Measurements from ENCODE around the gene SLC12A7. TPM values are rescaled to one million over a fixed set of nuclear protein-coding genes. Genes with fewer than 3 reads are reported as not detected.

Gene SLC12A7
- total and polyA plus RNA-seq, 9 of the 15 experiments (the other 6 are each of a cell fraction or from before 2014, with no cell fraction given) = 0.01 to 3.1 (median 0.56) TPM

DNA sequence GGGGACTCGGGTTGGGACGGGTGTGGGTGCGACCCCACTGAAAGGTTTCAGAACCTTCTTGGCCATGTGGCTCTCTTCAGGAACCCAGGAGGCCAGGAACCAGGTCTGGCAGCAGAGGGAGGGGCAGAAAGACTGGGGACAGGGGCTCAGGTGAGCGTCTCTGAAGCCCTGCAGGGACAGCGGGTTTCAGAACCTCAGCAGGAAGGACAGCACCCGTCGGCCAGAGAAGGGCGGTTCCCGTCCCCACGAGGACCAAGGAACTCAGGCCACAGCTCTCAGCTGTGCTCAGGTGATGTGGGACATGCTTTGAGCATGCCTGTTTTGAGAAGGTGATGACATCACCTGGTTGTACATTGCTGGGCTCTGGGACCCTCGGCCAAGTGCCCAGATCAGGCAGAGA is 25.7 kb downstream of the SLC12A7 start:
- Histone ChIP-seq H3K4me2 (ENCODE audit: insufficient read depth, low read length) (no peak overlapping the region), H4K20me1 (replicated peaks; ENCODE audit: control insufficient read depth, insufficient read depth, low read length) (peaks cover 2% of the 10 kb centered on the region; the same call in 1 of the 2 replicates), H3K27ac (ENCODE audit: extremely low read depth, low read depth, low read length) (no peak overlapping the region), H3K9ac (ENCODE audit: insufficient read depth in 1 of 2, low read depth in 2 of 2, low read length in 2 of 2) (no peak overlapping the region), H3K36me3 (ENCODE audit: control insufficient read depth, insufficient read depth, low read length) (no peaks in the 10 kb centered on the region), H3K27me3 (ENCODE audit: control insufficient read depth in 2 of 2, insufficient read depth in 2 of 2, low read length in 2 of 2) (peaks cover 3 to 83% of the 10 kb centered on the region in 2 experiments; a peak in 3 of 5 replicates), H3K4me1 (replicated peaks in 1 of 2; ENCODE audit: control insufficient read depth in 2 of 2, insufficient read depth in 2 of 2, low read length in 2 of 2) (peaks cover 0 to 58% of the 10 kb centered on the region in 2 experiments; a peak in 2 of 5 replicates), H3K4me3 (no peak overlapping the region), H3K9me3 (replicated peaks; ENCODE audit: control insufficient read depth, insufficient read depth, low read depth, low read length) (no peaks in the 10 kb centered on the region), H3K9me1 (ENCODE audit: control insufficient read depth, insufficient read depth, low read length) (no peaks in the 10 kb centered on the region), H3K79me2 (ENCODE audit: control insufficient read depth, insufficient read depth, low read length) (no peaks in the 10 kb centered on the region), H2AFZ (ENCODE audit: low read depth, low read length) (no peak overlapping the region)
- ChIA-PET CTCF (ENCODE audit: low intra/inter-chr PET ratio) (no interaction called here), POLR2A (no interaction called here)
- no TSS peak for BruUV-seq (replicated peaks)
- no peak for DNase-seq (ENCODE audit: extremely low read depth in 1 of 4, low spot score in 3 of 4)
- ATAC-seq = no peak
- 26% methylated on average over 11 of the region's 11 CpGs for WGBS (ENCODE audit: insufficient coverage, low coverage, missing lambda C conversion rate)
- no peak for TF ChIP-seq FOXP1 (CRISPR knock-in tag; IDR thresholded peaks at IDR 0.05)
- TF ChIP-seq EHMT2 (IDR thresholded peaks at IDR 0.05) = 0 out of 2 replicates have a peak, but pooled peaks have one; percentile 19
- TF ChIP-seq, protein P1, sequence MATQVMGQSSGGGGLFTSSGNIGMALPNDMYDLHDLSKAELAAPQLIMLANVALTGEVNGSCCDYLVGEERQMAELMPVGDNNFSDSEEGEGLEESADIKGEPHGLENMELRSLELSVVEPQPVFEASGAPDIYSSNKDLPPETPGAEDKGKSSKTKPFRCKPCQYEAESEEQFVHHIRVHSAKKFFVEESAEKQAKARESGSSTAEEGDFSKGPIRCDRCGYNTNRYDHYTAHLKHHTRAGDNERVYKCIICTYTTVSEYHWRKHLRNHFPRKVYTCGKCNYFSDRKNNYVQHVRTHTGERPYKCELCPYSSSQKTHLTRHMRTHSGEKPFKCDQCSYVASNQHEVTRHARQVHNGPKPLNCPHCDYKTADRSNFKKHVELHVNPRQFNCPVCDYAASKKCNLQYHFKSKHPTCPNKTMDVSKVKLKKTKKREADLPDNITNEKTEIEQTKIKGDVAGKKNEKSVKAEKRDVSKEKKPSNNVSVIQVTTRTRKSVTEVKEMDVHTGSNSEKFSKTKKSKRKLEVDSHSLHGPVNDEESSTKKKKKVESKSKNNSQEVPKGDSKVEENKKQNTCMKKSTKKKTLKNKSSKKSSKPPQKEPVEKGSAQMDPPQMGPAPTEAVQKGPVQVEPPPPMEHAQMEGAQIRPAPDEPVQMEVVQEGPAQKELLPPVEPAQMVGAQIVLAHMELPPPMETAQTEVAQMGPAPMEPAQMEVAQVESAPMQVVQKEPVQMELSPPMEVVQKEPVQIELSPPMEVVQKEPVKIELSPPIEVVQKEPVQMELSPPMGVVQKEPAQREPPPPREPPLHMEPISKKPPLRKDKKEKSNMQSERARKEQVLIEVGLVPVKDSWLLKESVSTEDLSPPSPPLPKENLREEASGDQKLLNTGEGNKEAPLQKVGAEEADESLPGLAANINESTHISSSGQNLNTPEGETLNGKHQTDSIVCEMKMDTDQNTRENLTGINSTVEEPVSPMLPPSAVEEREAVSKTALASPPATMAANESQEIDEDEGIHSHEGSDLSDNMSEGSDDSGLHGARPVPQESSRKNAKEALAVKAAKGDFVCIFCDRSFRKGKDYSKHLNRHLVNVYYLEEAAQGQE (IDR thresholded peaks at IDR 0.05; ENCODE audit: borderline replicate concordance) = peak; percentile 85
- TF ChIP-seq, protein P1 (CRISPR knock-in tag; IDR thresholded peaks at IDR 0.05; ENCODE audit: low read depth) = no peak
- in situ Hi-C loops (cut with MboI) (no loop called here), intact Hi-C loops (cut with micrococcal nuclease) (no loop called here)
- FAIRE-seq = no peak

Measured in K562 (cell line).